Kidney epithelial cell (primary cell): ENCODE data around the gene FPGS. TPM values are rescaled to one million over a fixed set of nuclear protein-coding genes. Genes with fewer than 3 reads are reported as not detected.
A peak's percentile ranks its signal among the peaks of the same experiment; 100 is the strongest.

Experiments
- DNase-seq: peaks from one replicate; pipeline ENCODE4 v3.0.0-alpha.2; 2010; ENCODE audit warnings: low read depth
- H3K27me3 ChIP-seq: 2 replicates; pipeline ENCODE4 v1.6.0; 2011; ENCODE audit warnings: low read length; ENCODE audit not compliant: control insufficient read depth, insufficient read depth
- H3K36me3 ChIP-seq: 2 replicates; pipeline ENCODE4 v1.5.1; 2011; ENCODE audit warnings: low read length; ENCODE audit not compliant: control insufficient read depth, insufficient read depth
- H3K4me3 ChIP-seq: 2 replicates; pipeline ENCODE4 v1.5.1; 2011; ENCODE audit warnings: low read depth, mild to moderate bottlenecking, control low read depth, low read length
- CTCF ChIP-seq: IDR thresholded peaks from 2 replicates; pipeline ENCODE4 v1.5.1; 2011; ENCODE audit warnings: mild to moderate bottlenecking, moderate library complexity, low read length, control low read depth, inconsistent platforms; ENCODE audit not compliant: insufficient read depth, poor library complexity, severe bottlenecking
- total RNA-seq: library from RNA; depleted of rRNA; stranded (reverse); fragments of >200 nt; gene quantifications from 2 replicates; pipeline ENCODE4 v1.2.3, GENCODE V29; 2015

The FPGS gene
- total RNA-seq, 1 donor from 2014 or later, result 92.5 TPM

GRCh38 chr9:127763918-127764384 lies 38.7 kb upstream of the FPGS start:
- peaks cover 23% of the 10 kb centered on the region for H3K27me3 ChIP-seq
- H3K4me3 ChIP-seq, result no peak overlapping the region
- no peaks in the 10 kb centered on the region for H3K36me3 ChIP-seq
- peak; percentile 20 for TF ChIP-seq CTCF
- no peak for DNase-seq

DNA sequence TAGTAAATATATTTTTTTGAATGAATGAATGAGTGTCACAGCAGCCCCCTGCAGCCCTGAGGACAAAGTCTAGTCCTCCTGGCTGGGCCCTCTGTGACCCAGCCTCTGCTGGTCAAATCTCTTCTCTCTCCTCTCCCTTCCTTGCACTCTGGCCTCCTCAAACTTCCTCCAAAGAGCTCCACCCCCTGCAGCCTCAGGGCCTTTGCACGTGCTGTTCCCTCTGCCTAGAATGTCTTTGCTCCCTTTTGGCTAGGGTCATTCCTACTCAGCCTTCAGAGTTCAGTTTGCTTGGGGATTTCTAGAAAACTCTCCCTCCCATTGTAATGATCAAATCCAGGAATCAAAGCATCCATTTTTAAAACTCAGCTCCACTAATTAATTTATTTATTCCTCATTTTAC lies 37.3 kb upstream of the FPGS start:
- no peak for TF ChIP-seq CTCF
- Histone ChIP-seq H3K4me3 (no peak overlapping the region), H3K27me3 (peaks cover 23% of the 10 kb centered on the region)

DNA sequence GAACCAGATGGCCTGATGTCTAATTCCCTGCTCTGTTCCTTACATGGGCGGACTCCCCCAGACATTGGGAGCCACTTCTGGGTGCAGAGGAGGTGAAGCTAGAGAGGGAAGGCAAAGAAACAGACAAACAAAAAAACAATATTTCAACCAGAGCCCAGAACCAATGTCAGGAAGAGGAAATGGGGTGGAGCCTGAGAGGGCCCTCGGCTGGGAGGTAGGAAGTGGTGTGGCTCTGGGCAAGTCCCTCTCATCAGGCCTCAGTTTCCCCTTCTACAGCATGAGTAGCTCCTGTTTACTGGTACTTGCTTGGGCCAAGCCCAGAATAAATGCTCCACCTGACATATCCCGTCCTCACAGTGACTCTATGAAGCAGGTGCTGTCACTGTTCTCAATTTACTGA lies 35.3 kb upstream of the FPGS start:
- no peak for DNase-seq
- H3K4me3 ChIP-seq, result no peak overlapping the region
- no peaks in the 10 kb centered on the region for H3K36me3 ChIP-seq
- peaks cover 12% of the 10 kb centered on the region for H3K27me3 ChIP-seq
- no peak for TF ChIP-seq CTCF

More for the DNA sequence above, 37.3 kb upstream of the FPGS start:
- H3K36me3 ChIP-seq, result no peaks in the 10 kb centered on the region
- DNase-seq, result no peak

- no peak for DNase-seq
- H3K4me3 ChIP-seq, result no peak overlapping the region
- H3K36me3 ChIP-seq, result no peaks in the 10 kb centered on the region
- peaks cover 9% of the 10 kb centered on the region for H3K27me3 ChIP-seq
- TF ChIP-seq CTCF, result no peak
Observed at GRCh38 chr9:127767909-127768331, 34.8 kb upstream of the FPGS start.

- no peak for DNase-seq
- Histone ChIP-seq H3K4me3 (no peak overlapping the region), H3K36me3 (no peaks in the 10 kb centered on the region), H3K27me3 (peaks cover 9% of the 10 kb centered on the region)
- TF ChIP-seq CTCF, result no peak
Observed at GRCh38 chr9:127768698-127769097, 34.0 kb upstream of the FPGS start.

GRCh38 chr9:127769101-127769500 lies 33.6 kb upstream of the FPGS start:
- Histone ChIP-seq H3K36me3 (no peaks in the 10 kb centered on the region), H3K4me3 (no peak overlapping the region), H3K27me3 (peaks cover 10% of the 10 kb centered on the region)
- TF ChIP-seq CTCF, result no peak
- DNase-seq, result no peak
